GM15510 (cell line): ENCODE measurements around the gene INSL4.

ENCODE experiments used
- POLR2A ChIP-seq: IDR thresholded peaks from 3 replicates; pipeline ENCODE4 v1.6.1; 2011; ENCODE audit warnings: borderline replicate concordance; ENCODE audit not compliant: insufficient read length; ENCODE audit errors: extremely low read depth

The INSL4 gene

DNA sequence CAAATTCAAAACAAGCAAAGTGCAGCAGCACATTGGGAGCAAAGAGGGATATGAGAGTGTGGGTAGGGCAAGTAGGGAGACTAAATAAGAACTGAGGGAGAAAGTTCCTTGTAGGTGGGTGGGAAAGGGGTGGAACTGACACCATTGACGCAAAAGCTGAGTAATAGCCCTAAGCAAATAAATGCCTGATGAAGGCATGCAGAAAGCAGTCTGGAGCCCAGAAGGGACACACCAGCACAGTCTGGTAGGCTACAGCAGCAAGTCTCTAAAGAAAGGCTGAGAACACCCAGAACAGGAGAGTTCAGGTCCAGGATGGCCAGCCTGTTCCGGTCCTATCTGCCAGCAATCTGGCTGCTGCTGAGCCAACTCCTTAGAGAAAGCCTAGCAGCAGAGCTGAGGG, at the start of gene INSL4:
INSL4 (plus strand) TSS at position 208 of the 400 bp plus-strand sequence; CDS start at position 313, 105 bp downstream.
- no peak for TF ChIP-seq POLR2A

DNA sequence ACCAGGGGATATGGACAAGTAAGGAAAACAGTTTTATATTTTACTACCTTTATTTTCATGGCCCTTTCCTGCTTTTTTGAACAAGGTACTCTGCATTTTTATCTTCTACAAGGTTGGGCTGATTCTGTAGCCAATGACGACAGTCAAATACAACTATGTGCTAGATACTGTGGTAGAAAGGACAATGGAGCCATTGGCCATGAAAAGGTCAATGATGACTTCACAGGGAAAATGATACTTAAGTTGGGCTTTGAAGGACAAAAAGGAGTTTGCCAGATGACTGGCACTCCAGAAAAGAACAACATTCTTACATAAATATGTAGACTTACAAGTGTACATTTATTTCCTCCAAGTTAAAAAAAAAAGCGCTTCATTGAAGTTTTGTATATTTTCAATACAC, 46.4 kb upstream of the INSL4 start:
- no peak for TF ChIP-seq POLR2A

DNA sequence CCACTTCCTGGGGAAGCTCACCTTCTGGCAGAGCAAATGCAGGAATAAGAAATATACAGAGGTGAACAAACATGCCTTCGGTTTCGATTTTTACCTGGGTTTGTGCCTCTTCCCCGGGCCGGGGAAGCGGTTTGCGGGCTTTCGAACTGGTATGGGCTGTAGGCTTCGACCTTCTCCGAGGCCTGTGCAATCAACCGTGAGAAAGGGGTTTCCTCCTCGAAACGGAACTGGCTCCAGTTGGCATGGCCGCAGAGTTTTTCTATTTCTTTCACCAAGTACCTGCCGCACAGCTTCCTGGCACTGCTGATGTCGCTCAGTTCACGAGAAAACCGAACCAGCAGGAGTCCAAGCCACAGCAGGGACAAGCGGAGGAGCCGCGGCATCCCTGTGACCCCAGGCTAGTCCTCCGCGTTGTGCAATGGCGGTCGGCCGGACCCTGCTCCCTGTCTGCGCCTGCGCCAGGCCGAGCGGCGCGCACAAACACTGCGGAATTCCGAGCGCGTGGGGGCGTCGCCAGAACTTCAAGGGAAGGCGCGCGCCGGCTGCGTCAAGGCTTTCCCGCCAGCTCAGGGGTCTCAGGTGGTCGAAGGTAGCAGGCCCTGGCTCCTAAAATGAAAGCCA, 45.9 kb upstream of the INSL4 start, which contains the start of gene INSL6:
INSL6 (minus strand) TSS at position 420 of the 621 bp plus-strand sequence; CDS start at position 383, 37 bp downstream.
- no peak for TF ChIP-seq POLR2A

DNA sequence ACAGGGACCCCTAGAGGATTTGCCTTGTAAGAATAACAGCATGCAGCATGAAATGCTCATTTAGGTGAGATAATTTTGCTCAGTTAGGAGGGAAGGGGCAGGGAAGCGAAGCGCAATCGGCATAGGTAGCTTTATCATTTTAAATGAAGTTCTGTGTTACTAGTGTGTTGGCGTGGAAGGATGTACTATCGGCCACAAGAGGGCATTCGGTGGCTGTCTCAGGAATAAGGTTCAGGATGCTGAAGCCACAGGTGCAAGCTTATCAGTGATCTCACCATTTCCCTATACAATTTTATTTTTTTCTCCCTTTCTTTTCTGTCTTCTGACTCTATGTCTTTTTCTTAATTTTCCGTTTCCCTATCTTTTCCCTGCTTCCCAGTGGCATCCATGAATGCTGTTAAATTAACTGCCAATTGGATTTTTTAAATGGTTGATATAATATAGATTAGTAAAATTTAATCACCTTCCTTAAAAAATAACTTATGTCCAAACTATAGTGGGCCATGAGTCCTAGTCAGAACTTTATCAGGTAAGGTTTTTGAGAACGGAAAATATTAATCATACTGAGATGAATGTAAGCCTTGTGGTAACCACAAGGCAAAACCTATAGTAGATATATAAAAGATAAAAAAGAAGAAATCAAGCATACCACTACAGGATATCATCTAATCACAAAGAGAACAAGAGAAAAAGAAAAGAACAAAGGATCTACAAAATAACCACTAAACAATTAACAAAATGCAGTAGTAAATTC, 44.6 kb upstream of the INSL4 start:
- no peak for TF ChIP-seq POLR2A

DNA sequence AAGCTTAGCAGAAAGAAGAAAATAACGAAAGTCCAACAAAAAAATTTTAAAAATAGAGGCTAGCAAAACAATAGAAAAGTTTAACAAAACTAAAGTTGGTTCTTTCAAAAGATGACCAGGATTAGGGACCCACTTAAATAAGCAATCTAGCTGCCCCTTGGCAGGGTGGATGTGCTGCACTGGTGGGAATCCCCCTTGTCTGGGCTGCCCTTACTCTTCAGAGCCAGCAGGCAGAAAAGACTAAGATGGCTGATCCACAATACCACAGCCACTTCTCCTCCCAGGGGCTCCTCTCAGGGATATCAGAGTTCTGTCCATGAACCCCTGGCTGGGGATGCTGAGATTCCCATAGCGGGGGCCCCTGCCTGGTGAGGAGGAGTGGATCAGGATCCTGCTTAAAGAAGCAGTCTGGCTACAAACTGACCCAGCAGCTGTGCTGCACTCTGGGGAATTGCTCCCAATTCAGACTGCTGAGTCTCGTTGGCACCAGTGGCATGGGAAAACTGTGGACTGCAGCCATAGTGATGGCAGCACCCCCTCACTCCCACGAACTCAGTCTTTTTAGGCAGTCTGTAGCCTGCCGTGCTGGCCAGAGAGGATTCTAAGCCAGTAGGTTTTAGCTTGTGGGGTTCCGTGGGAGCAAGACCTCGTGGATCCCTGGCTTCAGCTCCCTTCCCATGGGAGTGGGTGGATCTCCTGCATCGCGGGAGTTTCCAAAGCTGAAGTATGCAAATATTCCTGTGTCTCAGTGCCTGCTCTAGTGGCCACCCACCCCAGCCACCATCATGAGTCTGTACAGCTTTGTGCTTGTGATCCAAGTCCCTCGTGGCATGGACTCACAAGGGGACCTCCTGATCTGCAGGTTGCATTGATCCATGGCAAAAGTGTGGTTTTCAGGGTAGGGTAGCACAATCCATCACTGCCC, 42.9 kb upstream of the INSL4 start:
- no peak for TF ChIP-seq POLR2A

DNA sequence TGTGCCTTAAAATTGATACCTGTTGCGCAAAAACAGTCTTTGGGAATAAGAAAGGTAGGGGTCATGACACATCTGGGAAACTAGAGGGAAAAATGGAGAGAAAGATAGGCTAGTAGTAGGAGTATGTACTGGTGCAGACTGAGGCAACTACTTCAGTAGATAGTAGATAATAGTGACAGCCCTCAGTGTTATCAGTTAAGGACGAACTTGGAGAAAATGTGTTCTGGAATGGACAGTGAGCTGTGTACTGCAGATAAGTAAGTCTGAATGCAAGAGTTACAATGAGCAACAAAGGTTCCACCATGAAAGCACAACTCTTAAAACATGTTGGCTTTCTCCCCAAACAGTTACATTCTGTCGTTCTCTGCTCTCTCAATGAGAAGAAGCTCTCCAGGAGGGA, 39.2 kb upstream of the INSL4 start:
- TF ChIP-seq POLR2A: no peak

DNA sequence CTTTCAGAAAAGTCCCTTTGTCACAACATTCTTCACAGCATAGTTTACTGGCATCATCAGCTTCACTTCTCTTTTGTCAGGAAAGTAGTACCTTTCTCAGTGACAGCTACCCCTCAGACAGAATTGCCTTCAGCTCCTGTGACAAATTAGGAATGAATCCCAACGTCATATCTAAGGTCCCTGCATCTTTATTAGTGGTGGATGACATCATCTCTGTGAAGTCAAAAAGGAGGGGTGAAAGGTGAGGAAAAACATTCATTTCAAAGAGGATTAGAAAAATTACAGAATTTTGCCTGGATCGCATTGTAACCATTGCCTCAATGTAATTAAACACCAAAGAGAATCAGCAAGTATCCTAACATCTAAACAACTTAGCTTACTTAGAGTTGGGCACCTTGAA, 37.9 kb upstream of the INSL4 start:
- TF ChIP-seq POLR2A: no peak

DNA sequence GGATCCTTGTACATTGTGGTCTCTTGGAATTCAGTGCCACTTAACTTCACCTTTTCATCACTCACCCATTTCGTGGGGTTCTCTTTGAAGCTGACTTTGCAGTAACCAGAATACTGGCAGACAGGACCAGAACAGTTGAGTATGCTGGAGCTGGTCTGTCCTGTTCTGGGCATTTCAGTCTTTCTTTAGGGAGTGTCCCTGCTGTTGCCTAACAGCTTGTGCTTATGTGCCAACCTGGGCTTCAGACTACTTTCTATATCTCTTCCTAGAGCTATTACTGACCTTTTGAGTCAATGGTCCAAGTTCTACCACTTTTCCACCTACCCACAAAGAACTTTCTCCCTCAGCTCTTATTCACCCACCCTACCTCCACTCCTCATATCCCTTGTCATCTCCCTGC, 35.8 kb upstream of the INSL4 start:
- no peak for TF ChIP-seq POLR2A

DNA sequence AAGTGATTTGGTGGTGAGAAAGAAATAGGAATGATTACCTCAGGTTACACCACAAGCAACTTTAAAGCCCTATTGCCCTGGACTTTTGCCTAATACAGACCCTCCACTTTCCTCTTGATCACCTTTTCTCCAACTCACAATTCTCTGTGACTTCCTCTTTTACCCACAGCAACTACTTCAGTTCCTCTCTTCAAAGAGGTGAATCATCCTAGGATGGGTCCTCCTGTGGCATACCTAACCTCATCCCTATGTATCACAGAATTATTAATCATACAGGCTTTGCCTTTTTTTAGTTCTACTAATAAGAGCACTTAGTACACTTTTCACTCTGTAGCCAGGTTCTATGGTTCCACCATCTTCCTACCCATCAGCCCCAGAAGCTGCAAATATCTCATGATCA, 26.1 kb upstream of the INSL4 start:
- no peak for TF ChIP-seq POLR2A

DNA sequence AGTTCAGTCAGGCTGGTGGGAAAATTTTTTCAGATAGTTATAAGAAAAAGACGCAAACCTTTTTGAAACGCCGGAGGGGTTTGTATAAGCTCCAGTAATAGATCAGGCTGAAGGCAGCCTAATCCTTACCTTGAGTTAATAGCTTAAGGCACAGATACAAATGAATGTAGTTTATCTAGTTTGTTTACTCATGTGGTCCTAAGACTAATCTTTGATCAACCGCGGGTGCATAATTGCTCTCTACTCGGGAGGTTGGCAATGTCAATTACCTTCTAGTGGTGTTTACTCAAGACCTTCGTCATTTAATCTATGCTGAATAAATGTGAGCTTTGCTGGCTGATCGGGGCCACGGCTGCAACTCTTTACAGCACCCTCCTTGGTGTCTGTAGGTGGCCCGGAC, 665 bp upstream of the INSL4 start:
- TF ChIP-seq POLR2A: no peak

DNA sequence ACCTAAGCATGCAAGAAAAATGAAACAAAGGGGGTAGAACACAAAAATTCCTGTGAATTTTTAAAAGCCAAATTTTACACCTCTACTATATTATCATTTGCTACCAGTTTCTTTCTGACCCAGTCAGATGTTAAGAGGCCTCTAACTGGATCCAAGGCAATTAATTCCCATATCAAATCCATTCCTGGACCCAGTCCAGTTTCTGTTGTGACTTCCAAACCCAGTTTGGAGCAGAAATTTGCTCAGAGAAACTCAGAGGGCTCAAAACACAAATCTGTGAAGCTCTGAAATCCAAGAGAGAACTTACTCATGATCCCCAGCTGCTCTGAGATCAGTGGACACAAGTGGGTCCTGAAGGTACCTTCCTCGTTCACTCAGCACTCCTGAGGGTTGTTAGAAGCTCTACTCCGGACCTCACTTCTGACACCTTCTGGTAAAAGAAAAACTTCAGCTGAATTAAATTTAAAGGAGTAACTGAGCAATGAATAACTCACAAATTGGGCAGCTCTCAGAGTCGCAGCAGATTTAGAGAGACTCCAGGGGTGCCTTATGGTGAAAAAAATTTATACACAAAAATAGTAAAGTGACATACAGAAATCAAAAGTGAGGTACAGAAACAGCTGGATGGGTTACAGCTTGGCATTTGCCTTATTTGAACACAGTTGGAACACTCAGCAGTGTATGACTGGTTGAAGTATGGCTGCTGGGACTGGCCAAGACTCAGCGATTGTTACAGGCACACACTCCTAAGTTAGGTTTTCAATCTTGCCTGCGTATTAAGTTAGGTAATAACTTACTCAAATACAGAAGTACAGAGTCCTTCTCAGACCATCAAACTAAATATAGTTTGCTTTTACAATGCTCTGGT, 32.4 kb downstream of the INSL4 start:
- TF ChIP-seq POLR2A: no peak

DNA sequence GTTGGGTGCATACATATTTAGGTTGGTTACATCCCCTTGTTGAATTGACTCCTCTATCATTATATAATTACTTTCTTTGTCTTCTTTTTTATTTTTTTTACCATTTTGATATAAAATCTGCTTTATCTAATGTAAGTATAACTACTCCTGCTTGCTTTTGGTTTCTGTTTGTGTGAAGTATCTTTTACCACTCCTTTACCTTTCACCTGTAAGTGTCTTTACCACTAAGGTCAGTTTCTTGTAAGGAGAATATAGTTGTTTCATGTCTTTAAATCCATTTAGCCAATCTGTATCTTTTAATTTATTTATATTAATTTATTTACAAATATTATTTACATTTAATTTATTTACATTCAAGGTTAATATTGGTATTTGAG, 33.0 kb downstream of the INSL4 start:
- TF ChIP-seq POLR2A: no peak

DNA sequence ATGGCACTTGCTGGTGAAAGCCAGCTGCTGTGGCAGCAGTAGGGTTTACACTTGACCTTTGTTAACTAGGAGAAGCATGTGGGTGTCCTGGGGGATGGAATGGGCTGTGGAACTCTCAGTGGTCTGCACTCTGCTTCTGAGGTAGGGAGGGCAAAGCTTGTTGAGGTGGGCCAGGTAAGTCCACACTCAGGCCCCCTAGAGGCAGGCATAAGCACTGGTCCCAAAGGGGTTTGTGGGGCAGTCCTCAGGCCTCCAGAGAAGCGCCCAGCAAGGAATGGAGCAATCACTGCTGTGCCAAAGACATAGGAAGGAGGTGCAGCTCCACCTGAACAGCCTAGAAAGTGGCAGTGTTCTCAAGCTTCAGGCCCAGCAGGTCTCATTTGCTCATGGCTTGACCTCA, 34.7 kb downstream of the INSL4 start:
- TF ChIP-seq POLR2A: no peak

DNA sequence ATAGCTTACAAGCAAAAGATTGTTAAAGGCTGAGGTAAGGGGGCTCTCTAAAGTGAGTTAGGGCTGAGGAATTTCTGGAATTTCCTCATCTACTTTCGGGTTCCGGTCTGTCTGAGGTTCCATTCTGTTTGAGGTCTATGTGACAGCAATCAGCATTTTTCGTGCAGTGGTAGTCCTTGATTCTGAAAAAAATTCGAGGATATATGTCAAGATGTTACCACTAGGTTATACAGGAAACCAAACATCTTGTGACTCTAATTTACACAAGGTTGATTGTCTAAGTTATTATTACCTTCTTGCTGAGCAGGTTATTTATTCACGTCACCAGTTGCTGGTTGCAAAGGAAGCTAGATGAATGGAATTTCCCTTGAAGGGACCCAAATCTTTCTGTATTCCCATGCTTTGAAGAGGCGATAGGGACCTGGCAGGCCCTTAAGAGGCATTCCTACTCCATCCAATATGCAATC, 38.1 kb downstream of the INSL4 start:
- no peak for TF ChIP-seq POLR2A
